ENCODE results near the gene PREX1.
A peak's percentile ranks its signal among the peaks of the same experiment; 100 is the strongest.

DNA sequence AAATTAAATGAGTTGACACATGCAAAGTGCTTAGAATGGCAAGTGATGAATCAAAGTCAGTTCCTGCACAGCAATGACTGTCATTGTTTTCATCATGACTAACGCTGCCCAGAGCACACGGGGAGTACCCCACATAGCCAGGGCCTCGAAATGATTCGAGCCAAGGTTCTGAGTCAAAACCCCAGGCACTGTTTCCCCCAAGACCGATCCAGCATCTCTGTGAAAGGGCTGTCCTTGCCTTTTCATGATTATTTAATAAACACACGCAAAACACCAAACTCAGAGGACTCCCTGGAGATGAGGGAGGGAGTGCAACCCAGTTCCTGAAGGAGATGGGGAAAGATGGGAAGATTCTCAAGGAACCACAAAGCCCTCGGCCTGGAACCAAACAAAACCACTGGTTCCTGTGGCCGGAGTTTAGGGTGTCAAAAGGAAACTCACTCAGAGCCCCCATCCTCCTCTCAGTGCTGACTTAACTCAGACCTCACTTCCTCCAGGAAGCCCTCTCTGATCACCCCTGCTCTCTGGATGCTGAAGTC, 3.8 kb downstream of the PREX1 start:
- TF ChIP-seq POLR2A (IDR thresholded peaks at IDR 0.05) (no peak), POLR2AphosphoS5 (IDR thresholded peaks at IDR 0.05) (peak in 1 of 3 donors; percentile 3)
- TF ChIP-seq, protein P1, sequence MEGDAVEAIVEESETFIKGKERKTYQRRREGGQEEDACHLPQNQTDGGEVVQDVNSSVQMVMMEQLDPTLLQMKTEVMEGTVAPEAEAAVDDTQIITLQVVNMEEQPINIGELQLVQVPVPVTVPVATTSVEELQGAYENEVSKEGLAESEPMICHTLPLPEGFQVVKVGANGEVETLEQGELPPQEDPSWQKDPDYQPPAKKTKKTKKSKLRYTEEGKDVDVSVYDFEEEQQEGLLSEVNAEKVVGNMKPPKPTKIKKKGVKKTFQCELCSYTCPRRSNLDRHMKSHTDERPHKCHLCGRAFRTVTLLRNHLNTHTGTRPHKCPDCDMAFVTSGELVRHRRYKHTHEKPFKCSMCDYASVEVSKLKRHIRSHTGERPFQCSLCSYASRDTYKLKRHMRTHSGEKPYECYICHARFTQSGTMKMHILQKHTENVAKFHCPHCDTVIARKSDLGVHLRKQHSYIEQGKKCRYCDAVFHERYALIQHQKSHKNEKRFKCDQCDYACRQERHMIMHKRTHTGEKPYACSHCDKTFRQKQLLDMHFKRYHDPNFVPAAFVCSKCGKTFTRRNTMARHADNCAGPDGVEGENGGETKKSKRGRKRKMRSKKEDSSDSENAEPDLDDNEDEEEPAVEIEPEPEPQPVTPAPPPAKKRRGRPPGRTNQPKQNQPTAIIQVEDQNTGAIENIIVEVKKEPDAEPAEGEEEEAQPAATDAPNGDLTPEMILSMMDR (IDR thresholded peaks at IDR 0.05), result no peak
